Measurements from ENCODE around the gene GPX3.
A peak's percentile ranks its signal among the peaks of the same experiment; 100 is the strongest.

The GPX3 gene

DNA sequence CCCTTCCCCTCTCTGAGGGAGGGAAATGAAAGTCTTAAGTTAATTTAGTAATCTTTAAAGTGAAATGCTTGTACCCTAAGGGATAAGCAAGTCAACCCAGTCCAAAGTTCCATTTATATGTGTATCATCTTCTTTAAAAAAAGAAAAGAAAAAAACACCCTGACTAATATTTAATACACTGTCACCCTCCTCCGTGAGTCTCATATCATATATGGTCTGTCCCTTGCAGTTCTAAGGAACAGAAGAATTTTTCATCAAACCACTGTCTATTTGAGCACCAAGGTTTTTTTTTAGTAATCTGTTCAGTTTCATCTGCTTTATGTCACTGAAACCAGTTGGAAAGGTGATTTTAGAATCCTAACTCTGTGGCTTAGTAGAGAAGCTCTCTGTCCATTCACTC, 45.2 kb downstream of the GPX3 start:
- Histone ChIP-seq H3K9me3 (no peaks in the 10 kb centered on the region), H3K4me1 (ENCODE audit: control insufficient read depth in 1 of 2, insufficient read depth in 1 of 2, low read depth in 1 of 2, low read length in 1 of 2) (peaks cover 64 to 72% of the 10 kb centered on the region in 2 experiments), H3K27me3 (no peaks in the 10 kb centered on the region), H3K27ac (peak overlapping the region; percentile 63), H3K4me3 (ENCODE audit: low read depth in 1 of 2, low read length in 1 of 2) (no peak overlapping the region), H3K36me3 (peaks cover 65% of the 10 kb centered on the region)
- no peak for TF ChIP-seq CTCF (IDR thresholded peaks at IDR 0.05)

GRCh38 chr5:151066920-151067319, 46.5 kb downstream of the GPX3 start:
- Histone ChIP-seq H3K9me3 (no peaks in the 10 kb centered on the region), H3K36me3 (peaks cover 63% of the 10 kb centered on the region), H3K27ac (peak overlapping the region; percentile 63), H3K4me1 (ENCODE audit: control insufficient read depth in 1 of 2, insufficient read depth in 1 of 2, low read depth in 1 of 2, low read length in 1 of 2) (peaks cover 56 to 59% of the 10 kb centered on the region in 2 experiments), H3K4me3 (ENCODE audit: low read depth in 1 of 2, low read length in 1 of 2) (no peak overlapping the region), H3K27me3 (no peaks in the 10 kb centered on the region)
- no peak for TF ChIP-seq CTCF (IDR thresholded peaks at IDR 0.05)

- Histone ChIP-seq H3K36me3 (peaks cover 54% of the 10 kb centered on the region), H3K27ac (peak overlapping the region; percentile 63), H3K4me1 (ENCODE audit: control insufficient read depth in 1 of 2, insufficient read depth in 1 of 2, low read depth in 1 of 2, low read length in 1 of 2) (peaks cover 49 to 56% of the 10 kb centered on the region in 2 experiments), H3K27me3 (no peaks in the 10 kb centered on the region), H3K9me3 (no peaks in the 10 kb centered on the region), H3K4me3 (ENCODE audit: low read depth in 1 of 2, low read length in 1 of 2) (no peak overlapping the region)
- no peak for TF ChIP-seq CTCF (IDR thresholded peaks at IDR 0.05)
Measured at GRCh38 chr5:151067632-151068432, 47.4 kb downstream of the GPX3 start.

GRCh38 chr5:151068433-151069197, 48.2 kb downstream of the GPX3 start:
- TF ChIP-seq CTCF (IDR thresholded peaks at IDR 0.05), result no peak
- H3K4me1 ChIP-seq (ENCODE audit: control insufficient read depth in 1 of 2, insufficient read depth in 1 of 2, low read depth in 1 of 2, low read length in 1 of 2), result peaks cover 45 to 48% of the 10 kb centered on the region in 2 experiments
- no peaks in the 10 kb centered on the region for H3K9me3 ChIP-seq
- H3K36me3 ChIP-seq, result peaks cover 48% of the 10 kb centered on the region
- H3K4me3 ChIP-seq (ENCODE audit: low read depth in 1 of 2, low read length in 1 of 2), result no peak overlapping the region
- H3K27ac ChIP-seq, result peak overlapping the region; percentile 63
- no peaks in the 10 kb centered on the region for H3K27me3 ChIP-seq

GRCh38 chr5:151070449-151070848, 50.1 kb downstream of the GPX3 start:
- Histone ChIP-seq H3K36me3 (peaks cover 41% of the 10 kb centered on the region), H3K9me3 (no peaks in the 10 kb centered on the region), H3K4me1 (ENCODE audit: control insufficient read depth in 1 of 2, insufficient read depth in 1 of 2, low read depth in 1 of 2, low read length in 1 of 2) (peaks cover 32 to 34% of the 10 kb centered on the region in 2 experiments), H3K27me3 (no peaks in the 10 kb centered on the region), H3K4me3 (ENCODE audit: low read depth in 1 of 2, low read length in 1 of 2) (no peak overlapping the region), H3K27ac (peak overlapping the region; percentile 56)
- TF ChIP-seq CTCF (IDR thresholded peaks at IDR 0.05), result no peak

Data from neutrophil (primary cell).